ENCODE measurements around the gene OPTN.
"Not testable (repeated sequence)": the region's sequence is repeated elsewhere in the genome, so short reads cannot be mapped to it uniquely, and the experiment has no call there.

OPTN gene

GRCh38 chr10:13120786-13121499 lies 21.0 kb downstream of the OPTN start:
- DNase-seq (ENCODE audit: low read depth, low spot score), result no peak

DNA sequence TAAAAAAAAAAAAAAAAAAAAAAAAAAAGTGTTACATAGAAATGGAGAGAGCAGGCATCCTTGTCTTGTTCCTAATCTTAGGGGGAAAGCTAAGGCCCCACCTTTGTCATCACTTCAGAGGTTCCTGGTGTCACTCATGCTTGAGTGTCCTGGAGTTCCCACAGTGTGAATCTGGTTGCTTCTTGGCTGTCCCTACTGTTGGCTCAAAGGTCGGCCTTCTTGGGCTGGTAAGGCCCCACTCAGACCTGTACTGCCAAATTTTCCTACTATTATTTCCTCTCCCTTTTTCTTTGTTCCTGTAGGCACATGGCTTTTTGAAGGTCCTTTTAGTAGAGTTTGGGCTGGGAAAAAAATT lies 21.5 kb downstream of the OPTN start:
- DNase-seq (ENCODE audit: low read depth, low spot score), result no peak

GRCh38 chr10:13136651-13137050 lies 36.7 kb downstream of the OPTN start:
- no peak for DNase-seq (ENCODE audit: low read depth, low spot score)

- no peak for DNase-seq (ENCODE audit: low read depth, low spot score)
Observed at GRCh38 chr10:13139150-13139549, 39.2 kb downstream of the OPTN start.

DNA sequence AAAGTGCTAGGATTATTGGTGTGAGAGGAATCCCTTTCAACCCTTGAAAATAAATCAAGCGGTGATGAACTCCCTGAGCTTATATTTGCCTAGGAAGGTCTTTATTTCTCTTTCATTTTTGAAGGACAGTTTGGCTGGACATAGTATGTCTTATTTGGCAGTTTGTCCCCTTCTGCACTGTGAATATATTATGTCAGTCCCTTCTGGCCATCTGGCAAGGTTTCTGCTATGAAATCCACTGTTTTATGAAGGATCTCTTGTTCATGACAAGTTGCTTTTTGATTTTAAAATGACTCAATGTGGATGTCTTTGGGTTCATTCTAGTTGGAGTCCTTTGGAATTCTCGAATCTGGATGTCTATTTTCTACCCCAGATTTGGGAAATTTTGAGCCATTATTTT lies 39.7 kb downstream of the OPTN start:
- DNase-seq (ENCODE audit: low read depth, low spot score), result no peak

DNA sequence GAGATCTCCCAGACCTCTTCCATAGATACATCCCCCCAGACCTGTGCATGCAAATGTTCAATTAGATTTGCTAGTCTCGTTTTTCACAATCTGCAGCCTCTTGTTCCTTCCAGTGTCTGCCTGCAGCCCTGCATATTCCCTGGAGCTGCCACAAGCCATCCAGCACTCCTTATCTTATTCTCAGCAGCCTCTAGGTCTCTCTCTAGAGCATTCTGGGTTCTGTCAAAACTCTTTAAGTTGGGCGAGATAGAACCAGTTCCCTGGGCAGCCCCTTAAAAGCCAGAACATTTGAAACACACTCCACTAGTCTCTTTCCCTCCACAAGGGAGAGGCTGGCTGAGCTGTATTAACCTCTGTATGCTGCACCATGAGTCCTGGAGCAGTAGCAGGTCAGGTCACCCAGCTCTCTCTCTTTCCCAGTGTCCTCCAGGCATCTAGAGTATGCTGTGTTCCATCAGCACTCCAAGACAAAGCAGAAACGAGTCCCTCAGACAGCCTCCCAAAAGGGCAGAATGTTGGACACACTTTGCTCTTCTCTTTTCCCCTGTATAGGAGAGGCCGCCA lies 40.7 kb downstream of the OPTN start:
- DNase-seq (ENCODE audit: low read depth, low spot score), result no peak

DNA sequence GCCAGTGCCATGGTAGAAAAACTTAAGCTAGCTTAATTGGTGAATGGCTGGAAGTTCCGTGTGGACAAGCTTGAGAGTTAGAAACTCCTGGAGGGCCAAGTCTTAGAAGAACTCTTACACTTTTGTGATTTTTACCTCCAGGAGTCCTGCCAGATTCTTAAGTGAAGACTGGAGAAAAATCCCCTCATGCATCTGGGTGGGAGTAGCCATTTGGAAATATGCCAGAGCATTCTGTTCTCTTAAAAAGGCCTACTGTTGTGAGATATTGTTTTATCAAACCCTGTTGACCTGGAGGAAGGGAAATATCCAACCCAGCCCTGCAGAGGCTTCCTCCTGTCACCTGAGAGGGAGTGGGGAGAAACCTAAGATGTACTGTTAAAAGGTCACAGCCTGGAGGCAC lies 43.8 kb downstream of the OPTN start:
- DNase-seq (ENCODE audit: low read depth, low spot score), result no peak

DNA sequence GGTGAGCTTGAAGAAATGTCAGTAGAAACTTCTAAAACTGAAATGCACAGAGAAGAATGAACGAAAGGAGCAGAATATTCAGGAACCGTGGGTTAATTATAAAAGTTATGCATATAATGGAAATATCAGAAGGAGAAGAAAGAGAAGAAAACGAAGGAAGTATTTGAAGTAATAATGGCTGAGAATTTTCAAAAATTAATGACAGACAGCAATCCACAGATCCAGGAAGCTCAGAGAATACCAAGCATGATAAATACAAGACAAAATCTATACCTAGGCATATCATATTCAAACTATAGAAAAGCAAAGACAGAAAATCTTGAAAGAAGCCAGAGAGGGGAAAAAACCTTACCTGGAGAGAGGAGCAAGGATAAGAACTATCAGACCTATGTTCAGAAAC lies 44.9 kb downstream of the OPTN start:
- DNase-seq (ENCODE audit: low read depth, low spot score), result no peak

GRCh38 chr10:13146379-13146778 lies 46.4 kb downstream of the OPTN start:
- DNase-seq (ENCODE audit: low read depth, low spot score), result no peak

DNA sequence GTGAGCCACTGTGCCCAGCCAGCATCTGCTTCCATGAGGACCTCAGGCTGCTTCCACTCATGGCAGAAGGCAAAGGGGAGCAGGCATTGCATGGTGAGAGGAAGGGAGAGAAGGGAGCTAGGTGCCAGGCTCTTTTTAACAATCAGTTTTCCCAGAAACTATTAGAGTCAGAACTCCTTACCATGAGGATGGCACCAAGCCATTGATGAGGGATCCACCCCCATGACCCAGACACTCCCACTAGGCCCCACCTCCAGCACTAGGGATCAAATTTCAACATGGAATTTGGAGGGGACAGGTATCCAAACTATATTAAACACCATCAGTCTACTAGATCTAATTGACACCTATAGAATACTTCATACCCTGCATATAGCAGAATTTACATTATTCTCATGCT lies 47.2 kb downstream of the OPTN start:
- no peak for DNase-seq (ENCODE audit: low read depth, low spot score)

GRCh38 chr10:13152296-13152695 lies 52.3 kb downstream of the OPTN start:
- no peak for DNase-seq (ENCODE audit: low read depth, low spot score)

- not testable (repeated sequence) for DNase-seq (ENCODE audit: low read depth, low spot score)
Observed at GRCh38 chr10:13155860-13156259, 55.9 kb downstream of the OPTN start.

GRCh38 chr10:13158401-13158800 lies 58.4 kb downstream of the OPTN start:
- no peak for DNase-seq (ENCODE audit: low read depth, low spot score)

DNA sequence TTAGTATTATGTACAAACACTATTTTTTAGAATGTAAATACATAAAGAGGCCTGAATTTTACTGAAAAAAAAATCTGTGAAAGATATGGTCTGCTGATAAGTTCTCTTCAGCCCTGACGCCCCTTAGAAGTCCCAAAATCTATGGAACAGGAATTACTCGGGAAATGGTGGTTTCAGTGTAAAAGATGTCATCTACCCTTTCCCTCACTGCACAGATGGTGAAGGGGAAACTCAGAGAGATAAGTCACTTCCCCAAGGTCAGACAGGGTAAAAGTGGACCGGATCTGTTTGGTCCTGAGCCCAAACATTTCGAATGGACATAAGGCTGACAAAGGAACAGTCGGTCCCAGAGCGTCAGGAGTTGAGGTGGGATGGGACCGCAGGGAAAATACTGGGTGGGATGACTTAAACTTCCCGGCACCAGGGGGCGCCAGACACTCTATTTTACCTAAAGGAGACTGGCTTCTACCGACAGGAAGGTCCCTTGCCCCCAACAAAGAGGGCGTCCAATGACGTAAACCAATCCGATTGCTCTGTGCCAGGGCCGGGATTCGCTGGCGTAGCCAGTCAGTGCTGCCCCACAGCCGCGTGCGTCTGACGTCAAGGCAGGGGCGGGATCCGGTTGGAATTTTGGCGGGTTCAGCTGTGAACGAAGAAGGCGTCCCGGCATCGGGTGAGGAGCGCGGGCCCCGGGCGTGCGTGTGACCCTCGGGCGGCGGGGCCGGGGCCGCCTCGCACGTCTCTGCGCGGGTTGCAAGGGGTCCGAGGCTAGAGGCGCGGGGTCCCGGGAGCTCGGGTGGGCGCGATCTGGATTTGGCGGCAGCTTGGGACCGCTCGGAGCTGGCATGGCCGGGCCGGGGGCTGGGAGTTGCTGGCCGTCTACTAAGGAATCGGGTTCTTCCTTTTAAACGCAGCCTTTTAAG lies 61.2 kb downstream of the OPTN start, which contains the start of gene MCM10:
Gene MCM10 (plus strand): TSS at position 625 of the 923 bp plus-strand sequence. CDS start 2,645 bp downstream, outside the sequence.
- peak; percentile 96 for DNase-seq (ENCODE audit: low read depth, low spot score)

DNA sequence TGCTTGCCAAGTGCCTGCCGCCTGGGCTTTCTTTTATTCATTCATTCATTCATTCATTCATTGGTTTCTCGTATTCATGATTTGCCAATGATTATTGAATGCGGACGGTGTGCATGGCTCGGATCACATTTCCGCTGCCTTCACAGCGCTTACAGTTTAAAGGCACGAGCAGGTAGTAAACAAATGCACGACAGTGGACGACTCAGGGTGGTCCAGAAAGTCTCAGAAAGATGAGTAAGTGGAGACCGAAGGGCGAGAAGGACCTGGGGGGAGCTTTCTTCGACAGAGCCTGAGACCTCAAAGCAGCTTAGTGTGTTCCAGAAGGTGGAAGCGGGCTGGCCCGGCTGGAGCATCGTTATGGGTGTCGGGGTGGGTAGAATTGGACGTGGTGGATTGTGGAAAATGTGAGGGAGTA lies 61.9 kb downstream of the OPTN start:
- no peak for DNase-seq (ENCODE audit: low read depth, low spot score)

GRCh38 chr10:13163859-13164258 lies 63.9 kb downstream of the OPTN start:
- no peak for DNase-seq (ENCODE audit: low read depth, low spot score)

- no peak for DNase-seq (ENCODE audit: low read depth, low spot score)
Observed at GRCh38 chr10:13165177-13165576, 65.2 kb downstream of the OPTN start.

GRCh38 chr10:13167568-13167967 lies 67.6 kb downstream of the OPTN start:
- no peak for DNase-seq (ENCODE audit: low read depth, low spot score)

- no peak for DNase-seq (ENCODE audit: low read depth, low spot score)
Observed at GRCh38 chr10:13168781-13169180, 68.8 kb downstream of the OPTN start.

DNA sequence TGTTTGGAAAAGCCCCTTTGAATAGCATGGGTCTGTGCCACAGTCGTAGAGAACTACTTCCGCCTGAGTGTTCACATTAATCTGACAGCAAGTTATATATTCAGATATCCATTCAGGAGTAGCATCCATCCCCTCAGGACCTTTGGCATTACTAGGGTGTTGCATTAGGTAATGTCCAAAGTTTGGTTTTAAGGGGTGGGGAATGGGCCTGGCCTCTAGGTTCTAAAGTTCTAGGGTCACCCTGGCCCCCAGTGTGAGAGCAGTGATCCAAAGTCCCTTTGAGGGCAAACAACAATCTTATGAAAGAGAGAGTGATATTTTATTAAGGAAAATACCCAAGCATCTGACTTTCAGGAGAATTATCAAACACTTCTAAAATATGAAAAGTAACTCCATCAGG lies 73.7 kb downstream of the OPTN start:
- no peak for DNase-seq (ENCODE audit: low read depth, low spot score)

DNA sequence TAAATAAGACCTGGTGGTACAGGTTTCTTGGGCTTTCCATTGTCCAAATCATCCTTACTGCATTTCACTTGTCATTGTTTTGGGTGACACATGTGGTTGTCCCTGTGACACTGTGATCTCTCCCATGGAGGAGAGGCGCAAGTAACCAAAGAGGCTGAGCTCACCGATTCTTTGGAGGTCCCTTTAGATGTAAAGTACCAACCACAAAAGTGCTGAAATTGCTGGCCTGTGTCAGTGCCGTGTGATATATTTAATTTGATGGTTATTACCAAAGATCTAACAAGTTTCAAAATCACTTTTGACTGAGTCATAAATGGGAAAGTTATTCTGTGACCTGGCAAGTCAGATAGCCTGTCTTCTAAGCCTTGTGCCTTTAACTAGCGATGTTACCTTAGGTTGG lies 80.8 kb downstream of the OPTN start:
- no peak for DNase-seq (ENCODE audit: low read depth, low spot score)

DNA sequence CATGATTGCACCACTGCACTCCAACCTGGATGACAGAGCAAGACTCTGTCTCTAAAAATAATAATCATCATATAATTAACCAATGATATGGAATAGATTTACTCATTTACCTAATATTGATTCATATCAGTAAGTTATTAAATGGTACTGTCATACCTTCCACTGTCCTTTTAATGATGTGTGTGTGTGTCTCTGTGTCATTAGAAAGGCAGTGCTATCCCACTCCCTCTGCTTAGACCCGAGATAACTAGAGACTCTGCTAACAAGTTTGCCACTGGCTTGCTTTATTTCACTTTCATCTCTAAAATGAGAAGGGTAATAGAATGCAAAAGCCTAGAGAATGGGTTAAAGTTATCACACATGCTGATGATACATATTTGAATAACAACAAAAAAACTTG lies 82.5 kb downstream of the OPTN start:
- no peak for DNase-seq (ENCODE audit: low read depth, low spot score)

DNA sequence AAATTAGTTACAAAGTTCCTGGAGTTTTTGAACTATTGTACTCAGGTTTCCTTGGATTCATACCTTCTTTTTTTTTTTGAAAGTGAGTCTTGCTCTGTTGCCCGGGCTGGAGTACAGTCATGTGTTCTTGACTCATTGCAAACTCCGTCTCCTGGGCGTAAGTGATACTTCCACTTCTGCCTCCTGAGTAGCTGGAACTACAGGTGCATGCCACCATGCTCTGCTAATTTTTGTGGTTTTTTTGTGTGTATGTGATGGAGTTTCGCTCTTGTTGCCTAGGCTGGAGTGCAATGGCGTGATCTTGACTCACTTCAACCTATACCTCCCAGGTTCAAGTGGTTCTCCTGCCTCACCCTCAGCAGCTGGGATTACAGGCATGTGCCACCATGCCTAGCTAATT lies 83.7 kb downstream of the OPTN start:
- no peak for DNase-seq (ENCODE audit: low read depth, low spot score)
